Measurements from ENCODE around the gene HTRA3.
"Not testable (repeated sequence)": the region's sequence is repeated elsewhere in the genome, so short reads cannot be mapped to it uniquely, and the experiment has no call there.

Gene HTRA3

GRCh38 chr4:8325291-8325973 lies 55.9 kb downstream of the HTRA3 start:
- DNase-seq (ENCODE audit: low spot score), result no peak

- DNase-seq (ENCODE audit: low spot score), result no peak
Measured at GRCh38 chr4:8326206-8326605, 56.7 kb downstream of the HTRA3 start.

GRCh38 chr4:8328456-8328855 lies 58.9 kb downstream of the HTRA3 start:
- DNase-seq (ENCODE audit: low spot score), result no peak

- no peak for DNase-seq (ENCODE audit: low spot score)
Measured at GRCh38 chr4:8328866-8329559, 59.5 kb downstream of the HTRA3 start.

GRCh38 chr4:8329560-8329858 lies 60.0 kb downstream of the HTRA3 start:
- no peak for DNase-seq (ENCODE audit: low spot score)

GRCh38 chr4:8329859-8330761 lies 60.6 kb downstream of the HTRA3 start:
- no peak for DNase-seq (ENCODE audit: low spot score)

GRCh38 chr4:8330821-8331574 lies 61.4 kb downstream of the HTRA3 start:
- DNase-seq (ENCODE audit: low spot score), result no peak

- no peak for DNase-seq (ENCODE audit: low spot score)
Measured at GRCh38 chr4:8331575-8331955, 62.0 kb downstream of the HTRA3 start.

- DNase-seq (ENCODE audit: low spot score), result no peak
Measured at GRCh38 chr4:8332038-8332857, 62.7 kb downstream of the HTRA3 start.

- no peak for DNase-seq (ENCODE audit: low spot score)
Measured at GRCh38 chr4:8332891-8333331, 63.4 kb downstream of the HTRA3 start.

- no peak for DNase-seq (ENCODE audit: low spot score)
Measured at GRCh38 chr4:8333726-8334460, 64.3 kb downstream of the HTRA3 start.

- no peak for DNase-seq (ENCODE audit: low spot score)
Measured at GRCh38 chr4:8334786-8335460, 65.4 kb downstream of the HTRA3 start.

- no peak for DNase-seq (ENCODE audit: low spot score)
Measured at GRCh38 chr4:8335848-8336247, 66.3 kb downstream of the HTRA3 start.

GRCh38 chr4:8336412-8337075 lies 67.0 kb downstream of the HTRA3 start:
- DNase-seq (ENCODE audit: low spot score), result no peak

GRCh38 chr4:8338351-8338961 lies 68.9 kb downstream of the HTRA3 start:
- DNase-seq (ENCODE audit: low spot score), result no peak

GRCh38 chr4:8340781-8341241 lies 71.3 kb downstream of the HTRA3 start:
- no peak for DNase-seq (ENCODE audit: low spot score)

GRCh38 chr4:8341281-8341680 lies 71.7 kb downstream of the HTRA3 start:
- not testable (repeated sequence) for DNase-seq (ENCODE audit: low spot score)

GRCh38 chr4:8341691-8342090 lies 72.1 kb downstream of the HTRA3 start:
- no peak for DNase-seq (ENCODE audit: low spot score)

Data from iPS-NIHi11 (cell line).